Spleen (tissue), 11 donors: ENCODE results near the gene ATG7. TPM values are rescaled to one million over a fixed set of nuclear protein-coding genes. Genes with fewer than 3 reads are reported as not detected.

Experiments used
- DNase-seq: peaks from one replicate; pipeline ENCODE4 v3.0.0-alpha.2; 2020
- H3K27ac ChIP-seq, 8 donors: fragments of 200-600 bp; sonication (generic) in 7 of 8; 1 replicate in 4 of 8; 2 replicates in 4 of 8; pipeline versions ENCODE4 v1.5.0 to v1.8.0; 2016 to 2021; ENCODE audit warnings: inconsistent platforms in 4 of 8, mild to moderate bottlenecking in 4 of 8, moderate library complexity in 1 of 8
- H3K27me3 ChIP-seq, 7 donors: fragments of 200-600 bp; sonication (generic) in 6 of 7; replicated peaks in 1 of 7; 1 replicate in 4 of 7; 2 replicates in 3 of 7; pipeline versions ENCODE4 v1.5.0 to v1.8.0; 2016 to 2021; ENCODE audit warnings: inconsistent platforms in 3 of 7, mild to moderate bottlenecking in 1 of 7
- H3K36me3 ChIP-seq, 6 donors: fragments of 200-600 bp; sonication (generic) in 5 of 6; 1 replicate in 4 of 6; 2 replicates in 2 of 6; pipeline versions ENCODE4 v1.5.0 to v1.8.0; 2016 to 2021; ENCODE audit warnings: inconsistent platforms in 2 of 6
- H3K4me1 ChIP-seq, 6 donors: fragments of 200-600 bp; sonication (generic) in 5 of 6; 1 replicate in 3 of 6; 2 replicates in 3 of 6; pipeline versions ENCODE4 v1.5.0 to v1.8.0; 2016 to 2021; ENCODE audit warnings: inconsistent platforms in 3 of 6
- H3K4me3 ChIP-seq, 8 donors: fragments of 200-600 bp; sonication (generic) in 7 of 8; 1 replicate in 4 of 8; 2 replicates in 4 of 8; pipeline versions ENCODE4 v1.5.0 to v1.8.0; 2016 to 2021; ENCODE audit warnings: inconsistent platforms in 4 of 8, mild to moderate bottlenecking in 4 of 8, moderate library complexity in 2 of 8
- H3K9me3 ChIP-seq, 8 donors: fragments of 200-600 bp; sonication (generic) in 7 of 8; 1 replicate in 4 of 8; 2 replicates in 4 of 8; pipeline versions ENCODE4 v1.5.0 to v1.8.0; 2016 to 2021; ENCODE audit warnings: inconsistent platforms in 4 of 8
- POLR2A ChIP-seq, 3 donors: fragments of 450-650 bp; IDR thresholded peaks; one replicate each; pipeline ENCODE4 v1.5.1; 2017; ENCODE audit warnings: antibody characterized with exemption in 3 of 3, mild to moderate bottlenecking in 1 of 3
- POLR2AphosphoS5 ChIP-seq, 3 donors: sonication (generic); formaldehyde crosslinking; IDR thresholded peaks; one replicate each; pipeline ENCODE4 v1.5.1; 2017; ENCODE audit warnings: antibody characterized with exemption in 3 of 3
- WGBS, 5 donors: extraction: QIAGEN DNeasy Blood & Tissue Kit in 3 of 5; methylation state at CpG; one replicate each; pipeline versions ENCODE4 v1.1.5 to v1.1.7; 2013 to 2018; 5-methylcytosine and 5-hydroxymethylcytosine counted together
- intact Hi-C: fragments of 100-400 bp; cut with DNase I; formaldehyde crosslinking; loops from one replicate; pipeline ENCODE4 v1.15.0; 2023; ENCODE audit warnings: low total_unique reads
- polyA plus RNA-seq, 3 donors: library from polyadenylated mRNA; stranded (reverse); fragments of 200-250 nt; gene quantifications; one replicate each; pipeline ENCODE4 v1.2.1, GENCODE V29; 2013
- total RNA-seq, 7 donors: library from RNA; depleted of rRNA in 3 of 7; stranded (reverse); fragments of >200 nt in 3 of 7; fragmentation: NEBNext Ultra II Directional in 4 of 7; extraction: Animal tissue kit (Norgen Biotek cat#: 25700) in 4 of 7; gene quantifications; one replicate each; pipeline versions ENCODE4 v1.1.0 to v1.2.1, GENCODE V29; 2016 to 2021
- TF ChIP-seq, protein P1 (sequence below), 11 experiments: fragments of 200-600 bp in 7 of 11; fragments of 450-650 bp in 4 of 11; sonication (generic) in 4 of 11; IDR thresholded peaks in 8 of 11; conservative IDR thresholded peaks in 3 of 11; 1 replicate in 7 of 11; 2 replicates in 4 of 11; pipeline versions ENCODE4 v1.4.0 to v1.8.0; 2016 to 2021; ENCODE audit warnings: antibody characterized with exemption in 11 of 11, inconsistent platforms in 4 of 11, mild to moderate bottlenecking in 1 of 11
- donor health status: healthy with polysubstance abuse.
- donor health status: DM: no; HTN: no; CAD: no; lungs with moderate emphysema.
- donor health status: DM: no; HTN: no; CAD: no.
- donor health status: Bipolar disorder and iron deficiency.
- donor health status: healthy.
- donor health status: DM: no; HTN: no; CAD: no.
- donor health status: DM: yes; HTN: yes; CAD: no.

The ATG7 gene
- total and polyA plus RNA-seq, 10 donors, result 7.5 to 114 (median 77.1) TPM

DNA sequence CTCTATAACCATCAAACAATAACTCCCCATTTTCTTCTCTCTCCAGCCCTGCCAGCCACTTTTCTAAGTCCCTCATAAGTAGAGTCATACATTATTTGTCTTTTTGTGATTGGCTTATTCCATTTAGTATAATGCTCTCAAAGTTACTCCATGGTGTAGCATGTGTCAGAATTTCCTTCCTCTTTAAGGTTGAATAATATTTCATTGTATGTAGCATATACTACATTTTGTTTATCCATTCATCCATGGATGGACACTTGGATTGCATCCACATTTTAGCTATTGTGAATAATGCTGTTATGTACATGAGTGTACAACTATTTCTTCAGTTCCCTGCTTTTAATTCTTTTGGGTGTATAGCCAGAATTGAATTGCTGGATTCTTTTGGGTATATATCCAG lies 138.4 kb downstream of the ATG7 start:
- intact Hi-C loops, result no loop called here
- H3K4me1 ChIP-seq, result no peaks in the 10 kb centered on the region
- H3K4me3 ChIP-seq, result no peak overlapping the region
- no peak for DNase-seq
- TF ChIP-seq POLR2A (IDR thresholded peaks at IDR 0.05) (no peak), POLR2AphosphoS5 (IDR thresholded peaks at IDR 0.05) (no peak)
- TF ChIP-seq, protein P1, sequence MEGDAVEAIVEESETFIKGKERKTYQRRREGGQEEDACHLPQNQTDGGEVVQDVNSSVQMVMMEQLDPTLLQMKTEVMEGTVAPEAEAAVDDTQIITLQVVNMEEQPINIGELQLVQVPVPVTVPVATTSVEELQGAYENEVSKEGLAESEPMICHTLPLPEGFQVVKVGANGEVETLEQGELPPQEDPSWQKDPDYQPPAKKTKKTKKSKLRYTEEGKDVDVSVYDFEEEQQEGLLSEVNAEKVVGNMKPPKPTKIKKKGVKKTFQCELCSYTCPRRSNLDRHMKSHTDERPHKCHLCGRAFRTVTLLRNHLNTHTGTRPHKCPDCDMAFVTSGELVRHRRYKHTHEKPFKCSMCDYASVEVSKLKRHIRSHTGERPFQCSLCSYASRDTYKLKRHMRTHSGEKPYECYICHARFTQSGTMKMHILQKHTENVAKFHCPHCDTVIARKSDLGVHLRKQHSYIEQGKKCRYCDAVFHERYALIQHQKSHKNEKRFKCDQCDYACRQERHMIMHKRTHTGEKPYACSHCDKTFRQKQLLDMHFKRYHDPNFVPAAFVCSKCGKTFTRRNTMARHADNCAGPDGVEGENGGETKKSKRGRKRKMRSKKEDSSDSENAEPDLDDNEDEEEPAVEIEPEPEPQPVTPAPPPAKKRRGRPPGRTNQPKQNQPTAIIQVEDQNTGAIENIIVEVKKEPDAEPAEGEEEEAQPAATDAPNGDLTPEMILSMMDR (IDR thresholded peaks at IDR 0.05 in 8 of 11, conservative IDR thresholded peaks at IDR 0.05 in 3 of 11), result no peak
- H3K27ac ChIP-seq, result no peak overlapping the region
- H3K9me3 ChIP-seq, result peaks cover 0 to 61% (median 52%) of the 10 kb centered on the region in 8 donors
- peaks cover 0 to 48% (median 26%) of the 10 kb centered on the region in 6 donors for H3K36me3 ChIP-seq
- no peaks in the 10 kb centered on the region for H3K27me3 ChIP-seq

DNA sequence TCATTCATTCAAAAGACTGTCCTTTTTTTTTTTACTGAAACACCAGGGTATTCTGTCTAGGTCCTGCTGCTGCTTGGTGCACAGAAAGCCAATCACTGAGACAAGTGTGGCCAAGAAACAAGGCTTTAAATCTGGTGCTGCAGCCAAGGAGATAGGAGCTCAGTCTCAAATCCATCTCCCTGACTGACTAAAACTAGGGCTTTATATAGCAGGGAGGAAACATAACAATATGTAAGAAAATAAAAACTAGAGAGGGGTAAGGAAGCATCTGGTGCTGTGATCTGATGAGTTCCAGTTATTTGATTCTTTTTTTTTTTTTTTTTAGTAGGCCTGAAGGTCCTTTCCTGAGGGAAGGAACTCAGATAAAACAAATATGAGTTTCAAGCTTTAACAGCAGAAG lies 139.8 kb downstream of the ATG7 start:
- Histone ChIP-seq H3K36me3 (peaks cover 0 to 34% (median 14%) of the 10 kb centered on the region in 6 donors), H3K27me3 (no peaks in the 10 kb centered on the region), H3K4me3 (no peak overlapping the region), H3K4me1 (no peaks in the 10 kb centered on the region), H3K27ac (no peak overlapping the region), H3K9me3 (peaks cover 0 to 54% (median 49%) of the 10 kb centered on the region in 8 donors)
- intact Hi-C loops, result no loop called here
- no peak for TF ChIP-seq POLR2AphosphoS5 (IDR thresholded peaks at IDR 0.05)
- TF ChIP-seq POLR2A (IDR thresholded peaks at IDR 0.05), result no peak
- TF ChIP-seq, protein P1 (IDR thresholded peaks at IDR 0.05 in 8 of 11, conservative IDR thresholded peaks at IDR 0.05 in 3 of 11), result no peak
- no peak for DNase-seq

DNA sequence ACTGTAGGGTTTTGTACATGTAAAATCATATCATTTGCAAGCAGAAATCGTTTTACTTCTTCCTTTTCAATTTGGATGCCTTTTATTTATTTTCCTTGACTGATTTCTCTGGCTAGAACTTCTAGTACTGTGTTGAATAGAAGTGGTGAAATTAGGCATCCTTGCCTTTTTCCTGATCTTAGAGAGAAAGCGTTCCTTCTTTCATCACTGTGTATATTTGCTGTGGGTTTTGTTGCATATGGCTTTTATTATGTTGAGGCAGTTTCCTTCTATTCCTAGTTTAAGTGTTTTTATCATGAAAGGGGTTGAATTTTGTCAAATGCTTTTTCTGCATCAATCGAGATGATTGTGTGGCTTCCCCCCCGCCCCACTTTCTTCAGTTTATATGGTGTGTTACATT lies 140.9 kb downstream of the ATG7 start:
- H3K27me3 ChIP-seq, result no peaks in the 10 kb centered on the region
- intact Hi-C loops, result no loop called here
- H3K4me3 ChIP-seq, result no peak overlapping the region
- DNase-seq, result no peak
- TF ChIP-seq, protein P1 (IDR thresholded peaks at IDR 0.05 in 8 of 11, conservative IDR thresholded peaks at IDR 0.05 in 3 of 11), result no peak
- peaks cover 0 to 22% (median 4%) of the 10 kb centered on the region in 6 donors for H3K36me3 ChIP-seq
- no peak overlapping the region for H3K27ac ChIP-seq
- no peaks in the 10 kb centered on the region for H3K4me1 ChIP-seq
- 79 to 86% (median 82%) methylated on average over 4 of the region's 4 CpGs for WGBS, 5 donors
- H3K9me3 ChIP-seq, result peaks cover 0 to 43% (median 37%) of the 10 kb centered on the region in 8 donors

DNA sequence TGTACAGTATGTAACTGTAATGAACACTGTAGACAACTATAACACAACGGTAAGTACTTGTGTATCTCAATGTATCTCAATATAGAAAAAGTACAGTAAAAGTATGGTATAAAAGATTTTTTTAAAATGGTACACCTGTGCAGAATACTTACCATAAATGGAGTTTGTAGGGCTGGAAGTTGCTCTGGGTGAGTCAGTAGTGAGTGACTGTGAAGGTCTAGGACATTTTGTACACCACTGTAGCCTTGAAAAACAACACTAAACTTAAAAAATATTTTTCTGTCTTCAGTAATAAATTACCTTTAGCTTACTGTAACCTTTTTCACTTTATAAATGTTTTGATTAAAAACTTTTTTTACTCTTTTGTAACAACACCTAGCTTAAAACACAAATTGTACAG lies 142.9 kb downstream of the ATG7 start:
- no peak for DNase-seq
- Histone ChIP-seq H3K36me3 (peaks cover 0 to 11% (median 0%) of the 10 kb centered on the region in 6 donors), H3K9me3 (peaks cover 0 to 33% (median 27%) of the 10 kb centered on the region in 8 donors), H3K27ac (no peak overlapping the region), H3K27me3 (no peaks in the 10 kb centered on the region), H3K4me1 (no peaks in the 10 kb centered on the region), H3K4me3 (no peak overlapping the region)
- no peak for TF ChIP-seq POLR2AphosphoS5 (IDR thresholded peaks at IDR 0.05)
- TF ChIP-seq POLR2A (IDR thresholded peaks at IDR 0.05), result no peak
- TF ChIP-seq, protein P1 (IDR thresholded peaks at IDR 0.05 in 8 of 11, conservative IDR thresholded peaks at IDR 0.05 in 3 of 11), result no peak
- WGBS, 5 donors, result 93 to 100% (median 97%) methylated on average over 1 of the region's 1 CpG
- intact Hi-C loops, result no loop called here
